GM23338 (cell line): ENCODE measurements around the gene IRGC. TPM values are rescaled to one million over a fixed set of nuclear protein-coding genes. Genes with fewer than 3 reads are reported as not detected.

ENCODE experiments used
- ATAC-seq: fragments of 200-7000 bp; cut with Tn5 transposase; 3 replicates; pipeline ENCODE4 v1.9.1; 2020
- DNase-seq: peaks from one replicate; pipeline ENCODE4 v3.0.0-alpha.2; 2015; ENCODE audit warnings: low spot score
- H2AFZ ChIP-seq: fragments of 200-600 bp; sonication (generic); 2 replicates; pipeline ENCODE4 v1.8.0; 2016; ENCODE audit warnings: antibody characterized with exemption, mild to moderate bottlenecking, moderate library complexity
- H3F3A ChIP-seq: fragments of 200-600 bp; sonication (generic); replicated peaks from 2 replicates; pipeline ENCODE4 v1.8.0; 2017; ENCODE audit warnings: antibody characterized with exemption, mixed run types, low read depth
- H3K27ac ChIP-seq: fragments of 200-600 bp; sonication (generic); 2 replicates; pipeline ENCODE4 v1.6.1; 2016; ENCODE audit warnings: low read depth
- H3K27me3 ChIP-seq: fragments of 200-600 bp; sonication (generic); 2 replicates; pipeline ENCODE4 v1.8.0; 2016; ENCODE audit warnings: mild to moderate bottlenecking, mixed run types, moderate library complexity; ENCODE audit not compliant: insufficient read depth
- H3K36me3 ChIP-seq: fragments of 200-600 bp; sonication (generic); 2 replicates; pipeline ENCODE4 v1.8.0; 2016; ENCODE audit warnings: mild to moderate bottlenecking; ENCODE audit not compliant: insufficient read depth
- H3K4me1 ChIP-seq: fragments of 200-600 bp; sonication (generic); 2 replicates; pipeline ENCODE4 v1.8.0; 2016; ENCODE audit warnings: mild to moderate bottlenecking, moderate library complexity; ENCODE audit not compliant: insufficient read depth
- H3K4me2 ChIP-seq: fragments of 200-600 bp; sonication (generic); 2 replicates; pipeline ENCODE4 v1.7.1; 2017; ENCODE audit warnings: mixed run types
- H3K4me3 ChIP-seq: fragments of 200-600 bp; sonication (generic); 2 replicates; pipeline ENCODE4 v1.6.1; 2016; ENCODE audit warnings: mixed run types
- H3K79me2 ChIP-seq: fragments of 200-600 bp; sonication (generic); replicated peaks from 2 replicates; pipeline ENCODE4 v1.8.0; 2017; ENCODE audit warnings: mild to moderate bottlenecking; ENCODE audit not compliant: insufficient read depth
- H3K9me2 ChIP-seq: fragments of 200-600 bp; sonication (generic); 2 replicates; pipeline ENCODE4 v1.8.0; 2017; ENCODE audit not compliant: insufficient read depth
- H4K20me1 ChIP-seq: fragments of 200-600 bp; sonication (generic); replicated peaks from 2 replicates; pipeline ENCODE4 v1.8.0; 2017; ENCODE audit warnings: mild to moderate bottlenecking; ENCODE audit not compliant: insufficient read depth
- H3K27ac Mint-ChIP-seq: 2 replicates; pipeline ENCODE4 v1.8.0; 2020; ENCODE audit warnings: inconsistent platforms, mild to moderate bottlenecking, moderate library complexity, mixed read lengths
- H3K27me3 Mint-ChIP-seq: 3 replicates; pipeline ENCODE4 v1.8.0; 2022; ENCODE audit warnings: low read depth, mild to moderate bottlenecking, moderate library complexity, mixed read lengths, inconsistent platforms; ENCODE audit not compliant: insufficient read depth, poor library complexity
- H3K36me3 Mint-ChIP-seq: 3 replicates; pipeline ENCODE4 v1.8.0; 2021; ENCODE audit warnings: low read depth, mild to moderate bottlenecking, inconsistent platforms, moderate library complexity, mixed read lengths
- H3K4me1 Mint-ChIP-seq: 3 replicates; pipeline ENCODE4 v1.8.0; 2020; ENCODE audit warnings: mild to moderate bottlenecking, inconsistent platforms, mixed read lengths
- H3K4me3 Mint-ChIP-seq: 3 replicates; pipeline ENCODE4 v1.8.0; 2021; ENCODE audit warnings: moderate library complexity, mild to moderate bottlenecking, inconsistent platforms, mixed read lengths
- H3K9me3 Mint-ChIP-seq: 3 replicates; pipeline ENCODE4 v1.8.0; 2020; ENCODE audit warnings: moderate library complexity, mild to moderate bottlenecking, inconsistent platforms, mixed read lengths
- CREB1 ChIP-seq: fragments of 250-450 bp; sonication (Bioruptor Pico); IDR thresholded peaks from 2 replicates; pipeline ENCODE4 v1.5.0; 2020; ENCODE audit warnings: low read depth, mild to moderate bottlenecking, moderate library complexity
- CTCF ChIP-seq, 2 experiments: fragments of 200-600 bp in 1 of 2; sonication (generic) in 1 of 2; conservative IDR thresholded peaks; 2 replicates each; pipeline versions ENCODE4 v1.5.1 to v1.6.1; 2016 to 2017; ENCODE audit warnings: antibody characterized with exemption in 2 of 2, low read depth in 2 of 2, mild to moderate bottlenecking in 2 of 2, moderate library complexity in 1 of 2
- ETS1 ChIP-seq: IDR thresholded peaks from 2 replicates; pipeline ENCODE4 v1.6.1; 2016; ENCODE audit warnings: antibody characterized with exemption
- EZH2 ChIP-seq: fragments of 200-600 bp; sonication (generic); IDR thresholded peaks from one replicate; pipeline ENCODE4 v1.8.0; 2017; ENCODE audit warnings: antibody characterized with exemption, mild to moderate bottlenecking, low read depth; ENCODE audit not compliant: unreplicated experiment
- EZH2phosphoT487 ChIP-seq: fragments of 200-600 bp; sonication (generic); IDR thresholded peaks from one replicate; pipeline ENCODE4 v1.8.1; 2018; ENCODE audit warnings: antibody characterized with exemption; ENCODE audit not compliant: unreplicated experiment
- JUNB ChIP-seq: IDR thresholded peaks from one replicate; pipeline ENCODE4 v1.6.1; 2016; ENCODE audit warnings: antibody characterized with exemption; ENCODE audit not compliant: unreplicated experiment
- NANOG ChIP-seq: IDR thresholded peaks from 2 replicates; pipeline ENCODE4 v1.6.1; 2016; ENCODE audit warnings: antibody characterized with exemption, borderline replicate concordance
- POLR2AphosphoS5 ChIP-seq: IDR thresholded peaks from 2 replicates; pipeline ENCODE4 v1.6.1; 2016; ENCODE audit warnings: antibody characterized with exemption, low read depth
- REST ChIP-seq: IDR thresholded peaks from one replicate; pipeline ENCODE4 v1.6.1; 2018; ENCODE audit warnings: antibody characterized with exemption; ENCODE audit not compliant: unreplicated experiment
- STAT1 ChIP-seq: IDR thresholded peaks from one replicate; pipeline ENCODE4 v1.6.1; 2016; ENCODE audit warnings: antibody characterized with exemption; ENCODE audit not compliant: unreplicated experiment
- ZNF114 ChIP-seq: fragments of 250-450 bp; sonication (Bioruptor Pico); IDR thresholded peaks from 2 replicates; pipeline ENCODE4 v1.5.0; 2020; ENCODE audit warnings: mild to moderate bottlenecking, moderate library complexity
- ZNF331 ChIP-seq: fragments of 250-450 bp; sonication (Bioruptor Pico); IDR thresholded peaks from 2 replicates; pipeline ENCODE4 v1.5.0; 2020; ENCODE audit warnings: low read depth, mild to moderate bottlenecking, moderate library complexity
- ZNF462 ChIP-seq: fragments of 250-450 bp; sonication (Bioruptor Pico); IDR thresholded peaks from 2 replicates; pipeline ENCODE4 v1.5.0; 2020; ENCODE audit warnings: mild to moderate bottlenecking, moderate library complexity
- polyA plus RNA-seq: library from polyadenylated mRNA; unstranded; fragments of >200 nt; fragmentation: Nextera tagmentation; extraction: Ambion mirVana; gene quantifications from 2 replicates; pipeline ENCODE4 v1.2.1, GENCODE V29; 2016
- total RNA-seq: library from RNA; depleted of rRNA; stranded (reverse); fragments of >200 nt; shearing (Covaris generic); gene quantifications from 2 replicates; pipeline ENCODE4 v1.2.3, GENCODE V29; 2014

IRGC gene
- total and polyA plus RNA-seq, 2 experiments from 2014 or later, result not detected

GRCh38 chr19:43731346-43731745 lies 15.5 kb downstream of the IRGC start:
- no peak overlapping the region for H2AFZ ChIP-seq
- H3K4me1 ChIP-seq, result no peaks in the 10 kb centered on the region
- H3K27me3 ChIP-seq, result no peaks in the 10 kb centered on the region
- peaks cover 9% of the 10 kb centered on the region for H3K27me3 Mint-ChIP-seq
- no peak overlapping the region for H3K4me3 ChIP-seq
- H3K36me3 Mint-ChIP-seq, result peaks cover 50% of the 10 kb centered on the region
- H3K36me3 ChIP-seq, result 0 out of 2 replicates have a peak, but pooled peaks cover 4% of the 10 kb centered on the region
- no peak overlapping the region for H3K27ac Mint-ChIP-seq
- no peaks in the 10 kb centered on the region; the same call in 2 of the 3 replicates for H3K4me1 Mint-ChIP-seq
- H3K9me3 Mint-ChIP-seq, result no peaks in the 10 kb centered on the region
- H4K20me1 ChIP-seq, result no peaks in the 10 kb centered on the region; the same call in 1 of the 2 replicates
- H3K79me2 ChIP-seq, result no peaks in the 10 kb centered on the region
- H3K4me3 Mint-ChIP-seq, result no peak overlapping the region
- H3F3A ChIP-seq, result no peaks in the 10 kb centered on the region
- H3K9me2 ChIP-seq, result no peaks in the 10 kb centered on the region
- H3K27ac ChIP-seq, result no peak overlapping the region
- DNase-seq, result no peak
- TF ChIP-seq ZNF114 (CRISPR knock-in tag), result no peak
- no peak for TF ChIP-seq EZH2
- TF ChIP-seq CREB1 (CRISPR knock-in tag), result no peak
- TF ChIP-seq POLR2AphosphoS5, result no peak
- no peak for TF ChIP-seq ETS1
- TF ChIP-seq EZH2phosphoT487, result no peak
- no peak for TF ChIP-seq ZNF462 (CRISPR knock-in tag)
- no peak for TF ChIP-seq JUNB
- TF ChIP-seq NANOG, result no peak
- no peak for TF ChIP-seq STAT1
- TF ChIP-seq CTCF (conservative IDR thresholded peaks at IDR 0.05; ENCODE audit: low read depth in 2 of 2), result no peak
- TF ChIP-seq REST, result no peak
- TF ChIP-seq ZNF331 (CRISPR knock-in tag), result no peak
- H3K4me2 ChIP-seq, result no peak overlapping the region
- no peak for ATAC-seq
